NOMO-1 treated with DMSO at 0.1 percent for 48 hours (cell line): ENCODE data around the gene HDGFL3.
"Not testable (repeated sequence)": the region's sequence is repeated elsewhere in the genome, so short reads cannot be mapped to it uniquely, and the experiment has no call there.

ENCODE experiments used
- DNase-seq: peaks from one replicate; lab custom pipeline; 2025; ENCODE audit not compliant: unreplicated experiment; lab: John Stamatoyannopoulos, UW

The HDGFL3 gene

DNA sequence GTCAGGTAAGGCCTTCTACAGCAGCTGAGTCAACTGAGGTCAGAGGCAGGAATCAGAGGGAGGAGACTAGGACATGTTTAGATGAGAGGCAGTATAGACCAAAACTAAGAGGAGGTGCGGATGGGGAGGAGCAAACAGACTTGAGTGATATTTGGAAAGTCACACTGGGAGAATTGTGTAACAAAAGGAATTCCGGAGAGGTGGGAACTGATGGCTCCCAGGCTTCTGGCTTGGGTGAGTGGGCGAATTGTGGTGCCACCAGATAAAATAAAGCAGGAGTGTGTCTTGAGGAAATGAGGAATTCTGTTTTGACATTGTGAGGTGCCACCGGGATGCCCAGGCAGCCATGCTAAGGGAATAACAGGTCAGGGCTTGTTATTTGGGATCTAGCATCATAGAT, 103.5 kb downstream of the HDGFL3 start:
- no peak for DNase-seq

DNA sequence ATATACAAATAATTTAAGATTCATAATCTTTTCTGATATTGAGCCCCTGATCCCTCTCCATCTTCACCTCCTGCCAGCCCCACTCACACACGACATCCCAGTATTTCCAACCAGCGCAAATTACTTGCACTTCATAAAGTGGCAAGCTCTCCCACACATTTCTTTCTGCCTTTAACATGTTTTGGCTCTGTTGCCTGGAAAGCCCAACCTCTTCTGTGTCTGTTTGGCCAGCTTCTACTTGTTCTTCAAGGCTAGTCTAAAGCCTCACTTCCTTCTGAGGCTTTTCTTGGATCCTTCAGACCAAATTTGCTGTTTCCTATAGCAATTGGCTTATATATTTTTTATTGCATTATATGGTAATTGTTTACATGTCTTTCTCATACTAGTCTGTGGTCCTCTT, 105.3 kb downstream of the HDGFL3 start:
- DNase-seq = no peak

DNA sequence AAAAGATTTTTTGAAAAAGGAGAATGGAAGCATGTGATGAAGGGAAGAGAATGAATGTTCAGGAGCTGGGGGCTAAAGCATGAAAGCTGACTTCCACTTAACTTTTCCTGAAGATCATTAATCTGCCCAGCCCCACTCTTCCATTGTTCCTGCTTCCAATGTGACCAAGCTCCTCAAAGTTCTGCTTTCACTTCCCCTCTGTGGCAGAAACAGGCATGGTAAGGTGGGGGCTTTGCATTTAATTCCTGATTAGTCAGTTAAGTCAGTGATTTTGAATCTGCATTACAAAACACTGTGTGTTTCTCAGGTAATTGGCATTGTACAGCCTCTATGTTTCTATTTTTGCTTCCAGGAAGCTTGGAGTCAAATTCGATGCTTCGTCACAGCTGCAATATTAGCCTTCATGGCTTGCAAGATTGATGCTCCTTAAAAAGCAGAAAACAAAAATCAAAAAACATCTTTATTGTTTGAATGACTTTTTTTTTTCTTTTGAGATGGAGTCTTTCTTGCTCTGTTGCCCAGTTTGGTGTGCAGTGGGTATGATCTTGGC, 107.5 kb downstream of the HDGFL3 start:
- DNase-seq = peak; percentile 70

DNA sequence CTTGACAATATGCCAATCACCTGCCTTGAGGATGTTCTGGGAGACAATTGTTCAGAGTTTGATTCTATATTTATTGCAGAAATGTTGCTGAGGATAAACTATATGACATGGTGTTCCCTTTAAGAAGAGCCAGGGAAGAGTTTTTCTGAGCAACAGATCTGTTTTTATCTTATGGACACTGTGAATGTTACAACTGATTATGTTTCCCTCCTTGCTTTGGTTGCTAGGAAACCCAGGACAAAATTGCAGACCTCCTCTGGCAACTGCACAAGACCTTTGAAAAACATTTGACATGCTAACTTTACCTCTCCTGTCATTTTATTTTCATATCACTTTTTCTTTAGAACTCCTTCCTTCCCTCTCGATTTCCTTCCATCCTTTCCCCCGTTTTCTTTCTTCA, 108.3 kb downstream of the HDGFL3 start:
- no peak for DNase-seq

DNA sequence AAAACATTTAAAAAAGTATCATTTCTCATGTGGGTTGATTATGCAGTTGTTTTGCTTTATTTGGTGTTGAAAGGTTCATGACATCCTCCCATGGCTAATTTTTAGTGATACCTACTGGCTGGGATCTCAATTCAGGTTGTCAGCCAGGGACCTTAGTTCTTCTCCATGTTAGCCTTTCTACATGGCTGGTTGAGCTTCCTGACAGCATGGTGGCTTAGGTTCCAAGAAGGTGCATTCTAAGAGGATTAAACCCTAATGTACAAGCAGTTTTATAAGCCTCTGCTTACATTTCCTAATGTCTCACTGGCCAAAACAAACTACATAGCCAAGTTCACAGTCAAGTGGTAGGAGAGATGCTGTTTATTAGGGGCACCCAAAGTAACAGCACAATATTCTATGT, 109.5 kb downstream of the HDGFL3 start:
- no peak for DNase-seq

DNA sequence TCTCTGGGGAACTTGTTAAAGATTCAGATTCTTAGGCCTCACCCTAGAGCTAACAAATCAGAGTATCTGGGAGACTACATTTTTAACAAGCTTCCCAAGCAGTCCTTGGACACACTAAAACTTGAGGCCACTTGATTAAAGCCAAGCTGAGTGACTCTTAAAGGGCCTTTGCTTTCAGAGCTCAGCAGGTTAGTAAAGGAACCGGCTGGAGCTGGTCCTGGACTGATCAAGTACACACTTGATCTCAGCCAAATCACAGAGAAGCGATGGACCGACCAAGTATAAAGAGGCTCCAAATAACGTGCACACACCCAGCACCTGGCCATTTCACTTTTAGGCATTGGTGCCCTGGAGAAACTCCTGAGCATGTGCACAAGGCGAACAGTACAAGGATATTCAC, 113.0 kb downstream of the HDGFL3 start:
- no peak for DNase-seq

DNA sequence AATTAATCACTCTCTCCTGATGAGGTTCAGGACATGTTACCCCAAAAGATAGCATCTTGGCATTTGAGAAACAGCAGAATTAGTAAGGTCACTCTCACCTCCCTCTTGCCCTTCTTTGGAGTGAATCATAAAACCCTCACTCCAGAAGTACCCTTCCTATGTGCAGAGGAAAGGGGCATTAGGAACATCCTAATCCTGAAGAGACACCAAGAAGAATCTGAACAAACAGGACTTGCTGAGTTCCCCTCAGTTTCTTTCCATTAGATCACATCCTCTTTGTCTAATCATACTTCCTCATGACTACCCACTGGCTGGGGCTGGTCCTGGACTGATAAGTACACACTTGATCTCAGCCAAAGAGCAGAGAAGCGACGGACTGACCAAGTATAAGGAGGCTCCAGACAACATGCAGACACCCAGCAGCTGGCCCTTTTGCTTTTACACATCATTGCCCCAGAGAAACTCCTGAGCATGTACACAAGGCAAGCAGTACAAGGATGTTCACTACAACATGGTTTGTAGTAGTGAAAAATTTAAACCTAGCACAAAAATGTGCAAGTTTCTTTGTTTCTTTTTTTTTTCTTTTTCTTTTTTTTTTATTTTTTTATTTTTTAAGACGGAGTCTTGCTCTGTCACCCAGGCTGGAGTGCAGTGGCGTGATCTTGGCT, 115.2 kb downstream of the HDGFL3 start:
- DNase-seq = peak; percentile 88

DNA sequence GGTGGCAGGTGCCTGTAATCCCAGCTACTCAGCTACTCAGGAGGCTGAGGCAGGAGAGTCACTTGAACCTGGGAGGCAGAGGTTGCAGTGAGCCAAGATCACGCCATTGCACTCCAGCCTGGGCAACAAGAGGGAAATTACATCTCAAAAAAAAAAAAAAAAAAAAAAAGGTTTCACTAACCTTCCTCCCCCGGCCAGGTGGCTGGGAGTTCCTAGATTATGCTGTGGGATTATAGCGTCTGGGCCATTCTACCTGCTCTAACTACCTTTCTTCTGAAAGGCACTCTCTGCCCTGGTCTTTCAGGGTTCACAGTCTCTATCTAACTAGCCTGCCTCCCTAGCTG, 115.7 kb downstream of the HDGFL3 start:
- not testable (repeated sequence) for DNase-seq

DNA sequence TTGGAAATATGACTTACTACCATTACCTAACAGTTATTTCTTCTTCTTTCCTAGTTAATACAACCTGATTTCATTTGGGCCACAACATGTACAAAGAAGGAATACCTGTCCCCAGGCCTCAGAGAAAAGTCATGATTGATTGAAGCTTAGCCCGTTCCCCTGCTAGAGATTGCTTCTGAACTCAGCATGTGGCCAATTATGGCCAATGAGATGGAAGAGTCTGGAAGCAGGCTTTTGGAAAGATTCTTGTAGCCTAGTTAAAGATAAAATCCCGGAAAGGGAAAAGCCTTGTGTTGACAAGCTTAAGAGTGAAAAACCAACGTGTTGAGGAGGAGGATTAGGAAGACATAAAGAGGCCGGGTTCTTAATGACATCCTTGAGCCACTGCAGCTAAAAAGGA, 117.2 kb downstream of the HDGFL3 start:
- no peak for DNase-seq

DNA sequence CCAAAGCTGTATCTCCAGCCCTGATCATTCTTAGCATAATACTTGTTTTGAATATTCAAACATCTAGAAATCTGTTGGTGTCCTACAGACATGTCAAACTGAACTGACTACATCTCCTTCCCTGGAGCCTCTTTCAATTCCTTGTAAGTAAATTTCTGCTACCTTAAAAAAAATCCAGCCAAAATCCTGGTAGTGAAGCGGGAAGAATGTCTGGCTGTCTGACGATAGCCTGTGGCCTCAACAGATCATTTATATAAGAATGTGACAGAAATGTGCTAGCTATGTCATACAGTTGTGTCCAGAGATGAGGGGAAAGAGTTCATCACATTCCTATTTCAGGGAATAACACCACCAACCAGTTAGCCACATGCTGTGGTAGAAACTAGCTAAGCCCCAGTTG, 118.7 kb downstream of the HDGFL3 start:
- DNase-seq = no peak

DNA sequence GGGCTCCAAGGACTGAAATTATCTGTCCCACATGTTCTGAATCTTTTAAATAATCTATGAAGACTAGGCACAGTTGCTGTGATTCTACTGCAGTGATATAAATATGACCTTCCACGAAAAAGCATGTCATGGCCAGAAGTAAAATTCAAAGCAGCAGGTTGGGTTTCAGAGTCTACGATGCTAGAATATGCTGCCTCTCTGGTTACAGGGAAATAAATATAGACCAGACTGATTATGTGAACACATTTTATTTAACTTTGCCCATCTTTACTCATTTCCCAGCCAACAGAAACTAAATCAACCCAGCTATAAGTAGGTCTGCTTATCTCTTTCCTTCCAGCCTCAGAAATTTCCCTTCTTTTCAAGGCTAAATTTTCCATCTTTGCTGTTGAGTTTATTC, 120.0 kb downstream of the HDGFL3 start:
- DNase-seq = no peak

DNA sequence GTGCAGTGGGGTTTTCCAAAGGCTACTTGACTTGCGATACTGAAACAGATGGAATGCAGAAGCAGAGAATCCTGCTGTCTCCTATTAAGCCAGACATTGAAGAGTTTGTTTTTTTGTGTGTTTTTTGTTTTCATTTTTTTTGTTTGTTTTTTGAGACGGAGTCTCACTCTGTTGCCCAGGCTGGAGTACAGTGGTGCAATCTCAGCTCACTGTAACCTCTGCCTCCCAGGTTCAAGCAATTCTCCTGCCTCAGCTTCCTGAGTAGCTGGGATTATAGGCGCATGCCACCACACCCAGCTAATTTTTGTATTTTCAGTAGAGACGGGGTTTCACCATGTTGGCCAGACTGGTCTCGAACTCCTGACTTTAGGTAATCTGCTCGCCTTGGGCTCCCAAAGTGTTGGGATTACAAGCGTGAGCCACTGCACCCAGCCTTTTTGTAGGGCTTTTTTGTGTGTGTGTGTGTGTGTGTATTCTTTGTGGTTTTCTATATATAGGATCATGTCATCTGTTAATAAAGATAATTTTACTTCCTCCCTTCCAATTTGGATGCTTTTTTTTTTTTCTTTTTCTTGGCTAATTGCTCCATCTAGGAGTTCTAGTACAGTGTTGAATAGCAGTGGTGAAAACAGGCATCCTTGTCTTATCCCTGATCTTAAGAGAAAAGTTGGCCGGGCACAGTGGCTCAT, 121.6 kb downstream of the HDGFL3 start:
- DNase-seq = not testable (repeated sequence)

DNA sequence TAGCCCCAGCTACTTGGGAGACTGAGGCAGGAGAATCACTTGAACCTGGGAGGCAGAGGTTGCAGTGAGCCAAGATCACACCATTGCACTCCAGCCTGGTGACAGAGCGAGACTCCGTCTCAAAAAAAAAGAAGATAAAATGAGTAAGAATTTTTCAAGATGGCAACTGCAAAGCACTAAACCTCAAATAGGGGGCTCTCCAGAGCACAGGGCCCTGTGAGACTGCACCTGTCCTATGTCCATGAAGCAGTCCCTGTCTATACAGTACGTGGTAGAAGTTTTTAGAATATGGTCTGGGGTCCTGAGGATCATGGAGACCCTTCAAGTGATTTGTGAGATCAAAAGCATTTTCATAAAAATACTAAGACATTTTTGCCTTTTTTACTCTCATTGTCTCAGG, 122.2 kb downstream of the HDGFL3 start:
- not testable (repeated sequence) for DNase-seq

DNA sequence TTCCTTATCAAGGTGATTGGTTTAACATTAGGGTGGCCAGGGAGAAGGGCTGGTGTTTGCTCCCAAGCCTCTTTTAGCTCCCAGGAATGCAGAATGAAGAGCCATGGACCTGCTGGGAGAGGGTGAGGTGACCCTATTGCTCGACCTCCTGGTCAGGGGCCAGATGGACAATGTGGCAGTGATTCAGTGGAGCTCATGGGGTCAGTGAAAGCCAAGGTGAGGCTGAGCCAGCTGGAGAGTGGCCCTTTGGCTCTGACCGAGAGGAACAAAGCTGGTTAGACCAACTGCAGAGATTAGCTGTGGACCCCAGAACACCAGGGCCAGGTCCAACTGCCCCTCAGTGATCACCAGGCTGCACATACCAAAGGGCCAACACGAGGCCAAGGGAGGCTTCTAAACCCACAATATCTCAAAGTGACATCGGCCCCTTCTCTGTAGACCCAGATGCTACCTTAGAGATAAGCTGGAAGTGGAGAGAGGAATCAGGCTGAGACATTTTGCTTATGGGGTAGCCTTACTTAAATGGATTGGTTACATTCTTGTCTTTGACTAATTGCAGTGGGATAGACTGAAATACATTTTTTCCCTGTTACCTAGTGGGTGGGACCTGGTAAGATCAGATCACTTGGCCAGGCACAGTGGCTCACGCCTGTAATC, 124.8 kb downstream of the HDGFL3 start:
- DNase-seq = no peak

DNA sequence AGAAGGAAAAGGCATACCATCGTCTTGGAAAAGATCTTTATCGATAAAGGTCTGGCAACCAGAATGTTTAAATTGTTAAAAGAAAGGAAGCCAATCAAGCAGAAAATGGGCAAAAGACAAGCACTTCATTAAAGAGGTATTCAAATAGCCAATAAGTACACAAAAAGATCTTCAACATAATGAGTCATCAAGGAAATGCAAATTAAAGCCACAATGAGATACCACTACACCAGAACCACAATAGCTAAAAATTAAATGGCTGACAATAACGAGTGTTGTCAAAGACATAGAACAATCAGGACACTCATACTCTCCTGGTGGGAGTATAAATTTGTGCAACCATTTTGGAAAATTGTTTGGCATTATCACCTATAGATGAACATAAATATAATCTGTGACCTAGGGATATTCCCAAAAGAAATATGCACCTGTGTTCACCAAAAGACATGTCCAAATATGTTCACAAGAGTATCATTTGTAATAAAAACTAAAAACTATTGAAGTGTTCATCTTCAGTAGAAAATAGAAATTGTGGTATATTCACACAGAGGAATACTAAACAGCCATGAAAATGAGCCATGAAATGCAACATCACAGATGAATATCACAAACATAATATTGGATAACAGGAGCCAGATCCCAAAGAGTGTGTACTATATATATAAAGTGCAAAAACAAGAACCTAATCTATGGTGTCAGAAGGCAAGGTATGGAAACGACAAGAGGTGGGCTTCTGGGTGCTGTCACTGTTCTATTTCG, 126.2 kb downstream of the HDGFL3 start:
- no peak for DNase-seq

DNA sequence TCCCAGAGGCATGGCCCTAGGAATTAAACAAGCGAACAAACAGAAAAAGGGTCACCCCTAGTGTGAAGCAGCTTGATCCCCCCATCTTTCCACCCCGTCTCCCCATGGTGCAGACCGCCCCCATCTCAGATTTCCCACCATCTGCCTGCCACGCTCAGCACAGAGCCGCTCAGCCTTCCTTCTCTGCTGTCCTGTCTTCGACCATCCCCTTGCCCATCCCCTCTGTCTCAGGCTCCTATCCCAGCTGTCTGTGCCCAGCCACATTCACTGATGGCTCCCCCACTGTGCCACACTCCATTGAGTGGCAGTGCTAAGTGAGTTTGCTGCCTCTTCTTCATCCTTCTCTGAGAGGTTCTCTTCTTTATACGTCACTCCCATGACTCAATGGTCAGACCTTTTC, 128.9 kb downstream of the HDGFL3 start:
- DNase-seq = no peak
